SW 1271 (cell line): ENCODE measurements around the gene CENPW.

Experiments
- DNase-seq, 2 experiments: peaks; one replicate each; lab custom pipeline; 2025; lab: John Stamatoyannopoulos, UW

CENPW gene

GRCh38 chr6:126339796-126340609, at the start of gene CENPW:
TSS of gene CENPW (plus strand) at chr6:126340115. CDS start at chr6:126340274, 159 bp downstream.
- peak; percentile 58 to 89 for DNase-seq

GRCh38 chr6:126293891-126294524, 45.9 kb upstream of the CENPW start:
- no peak for DNase-seq

GRCh38 chr6:126300126-126300525, 39.8 kb upstream of the CENPW start:
- no peak for DNase-seq

GRCh38 chr6:126300735-126301134, 39.2 kb upstream of the CENPW start:
- no peak for DNase-seq

GRCh38 chr6:126302191-126302590, 37.7 kb upstream of the CENPW start:
- DNase-seq: no peak

GRCh38 chr6:126307849-126308248, 32.1 kb upstream of the CENPW start:
- DNase-seq: no peak

GRCh38 chr6:126308362-126308761, 31.6 kb upstream of the CENPW start:
- no peak for DNase-seq

- peak in 1 of 2 experiments; percentile 8 for DNase-seq
These were observed 27.8 kb upstream of the CENPW start for GRCh38 chr6:126312013-126312665.

GRCh38 chr6:126313941-126314340, 26.0 kb upstream of the CENPW start:
- DNase-seq: no peak

GRCh38 chr6:126318797-126319196, 21.1 kb upstream of the CENPW start:
- no peak for DNase-seq

GRCh38 chr6:126333729-126334128, 6.2 kb upstream of the CENPW start:
- DNase-seq: no peak

- no peak for DNase-seq
These were observed 4.7 kb upstream of the CENPW start for GRCh38 chr6:126335210-126335609.

- no peak for DNase-seq
These were observed 2.6 kb upstream of the CENPW start for GRCh38 chr6:126337323-126337722.

GRCh38 chr6:126341126-126341525, 1.2 kb downstream of the CENPW start:
- no peak for DNase-seq

- no peak for DNase-seq
These were observed 4.3 kb downstream of the CENPW start for GRCh38 chr6:126344181-126344580.

- DNase-seq: no peak
These were observed 12.0 kb downstream of the CENPW start for GRCh38 chr6:126351960-126352359.

GRCh38 chr6:126352514-126352913, 12.6 kb downstream of the CENPW start:
- no peak for DNase-seq

GRCh38 chr6:126356526-126356925, 16.6 kb downstream of the CENPW start:
- no peak for DNase-seq

- DNase-seq: no peak
These were observed 20.1 kb downstream of the CENPW start for GRCh38 chr6:126359936-126360537.

- DNase-seq: no peak
These were observed 22.0 kb downstream of the CENPW start for GRCh38 chr6:126361832-126362440.

GRCh38 chr6:126367849-126368248, 27.9 kb downstream of the CENPW start:
- DNase-seq: no peak

GRCh38 chr6:126372626-126373025, 32.7 kb downstream of the CENPW start:
- DNase-seq: no peak
